HG02763 (cell line): ENCODE data around the gene GBF1.
A peak's percentile ranks its signal among the peaks of the same experiment; 100 is the strongest.
"Not testable (repeated sequence)": the region's sequence is repeated elsewhere in the genome, so short reads cannot be mapped to it uniquely, and the experiment has no call there.

ENCODE experiments used
- ATAC-seq: cut with Tn5 transposase; IDR thresholded peaks from one replicate; pipeline ENCODE4 v1.9.1; 2021; ENCODE audit warnings: mild to moderate bottlenecking, moderate library complexity; ENCODE audit not compliant: unreplicated experiment

GBF1 gene

DNA sequence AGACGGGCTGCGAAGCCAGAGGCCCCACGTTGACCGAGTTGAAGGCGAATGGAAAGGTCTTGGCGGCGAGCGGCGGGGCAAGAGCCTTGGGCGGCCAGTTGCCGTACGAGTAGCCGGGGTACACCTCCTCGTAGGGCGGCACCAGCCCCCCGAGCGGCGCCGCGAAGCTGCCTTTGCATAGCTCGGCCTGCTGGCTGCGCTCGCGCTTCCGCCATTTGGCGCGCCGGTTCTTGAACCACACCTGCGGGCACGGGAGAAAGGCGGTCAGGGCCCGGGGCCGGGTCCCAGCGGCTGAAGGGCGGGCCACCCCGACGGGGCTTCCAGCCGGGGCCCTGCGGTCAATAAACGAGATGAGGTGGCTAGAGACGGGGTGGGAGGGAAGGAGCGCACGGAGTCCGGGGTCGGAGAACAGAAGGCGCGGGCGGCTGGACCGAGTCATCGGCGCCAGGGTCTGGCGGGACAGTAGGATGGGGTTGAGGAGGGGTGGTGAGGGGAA lies 14.4 kb upstream of the GBF1 start:
- ATAC-seq, result no peak

DNA sequence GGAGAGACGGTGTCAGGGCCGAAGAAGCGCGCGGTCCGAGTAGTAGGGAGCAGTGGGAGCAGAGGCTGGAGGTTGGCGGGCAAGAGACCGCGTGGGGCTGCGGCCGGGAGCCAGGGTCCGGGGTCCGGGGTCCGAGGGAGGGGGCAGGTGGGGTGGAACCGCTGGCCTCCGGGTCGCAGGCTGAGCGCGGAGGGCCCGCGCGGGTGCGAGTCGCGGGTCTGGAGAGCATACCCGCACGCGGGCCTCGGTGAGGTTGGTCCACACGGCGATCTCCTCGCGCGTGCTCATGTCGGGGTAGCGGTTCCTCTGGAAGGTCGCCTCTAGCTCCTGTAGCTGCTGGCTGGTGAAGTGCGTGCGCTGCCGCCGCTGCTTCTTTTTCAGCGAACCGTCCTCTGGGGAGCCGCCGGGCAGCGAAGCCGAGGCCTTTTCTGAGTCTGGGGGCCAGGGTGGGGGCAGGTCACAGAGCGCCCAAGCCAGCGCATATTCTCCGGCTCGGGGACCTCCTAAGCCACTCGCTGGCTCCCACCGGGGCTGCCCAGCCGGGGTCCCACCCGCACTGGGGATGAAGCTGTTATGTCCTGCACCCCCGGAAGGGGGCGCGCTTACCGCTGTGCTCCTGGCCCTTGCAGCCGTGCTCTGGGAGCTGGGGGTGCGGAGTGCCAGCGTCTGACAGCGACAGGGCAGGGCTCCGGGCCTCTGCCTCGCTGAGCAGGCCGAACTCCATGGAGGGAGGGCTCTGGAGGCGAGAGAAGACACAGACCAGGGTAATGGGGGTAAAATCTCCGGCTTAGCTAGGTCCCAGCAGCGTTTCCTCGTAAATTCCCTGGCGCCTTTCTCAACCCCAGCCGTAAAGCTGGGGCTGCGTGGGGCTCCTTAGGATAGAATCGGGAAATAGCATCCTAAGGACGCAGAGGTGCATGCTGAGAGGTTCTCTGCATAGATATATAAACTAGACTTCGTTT lies 13.7 kb upstream of the GBF1 start:
- no peak for ATAC-seq

DNA sequence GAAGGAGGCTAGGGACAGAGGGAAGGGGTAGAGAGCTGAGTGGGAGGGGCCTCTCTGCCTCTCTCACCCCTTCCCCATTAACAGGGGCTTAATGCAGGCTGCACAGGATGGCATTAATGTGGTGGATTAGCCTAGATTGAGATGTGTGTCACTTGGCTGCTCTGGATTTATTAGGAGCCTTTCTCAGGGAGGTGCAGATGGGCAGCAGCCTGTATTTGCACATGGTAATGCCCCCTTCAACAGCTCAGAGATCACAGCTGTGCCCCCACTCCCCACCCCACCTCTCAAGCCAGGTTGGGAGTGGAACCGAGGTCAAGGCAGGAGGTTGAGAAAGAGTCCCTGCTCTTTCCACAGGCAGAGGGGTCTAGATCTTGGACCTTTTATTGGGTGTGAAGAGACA lies 11.3 kb upstream of the GBF1 start:
- no peak for ATAC-seq

DNA sequence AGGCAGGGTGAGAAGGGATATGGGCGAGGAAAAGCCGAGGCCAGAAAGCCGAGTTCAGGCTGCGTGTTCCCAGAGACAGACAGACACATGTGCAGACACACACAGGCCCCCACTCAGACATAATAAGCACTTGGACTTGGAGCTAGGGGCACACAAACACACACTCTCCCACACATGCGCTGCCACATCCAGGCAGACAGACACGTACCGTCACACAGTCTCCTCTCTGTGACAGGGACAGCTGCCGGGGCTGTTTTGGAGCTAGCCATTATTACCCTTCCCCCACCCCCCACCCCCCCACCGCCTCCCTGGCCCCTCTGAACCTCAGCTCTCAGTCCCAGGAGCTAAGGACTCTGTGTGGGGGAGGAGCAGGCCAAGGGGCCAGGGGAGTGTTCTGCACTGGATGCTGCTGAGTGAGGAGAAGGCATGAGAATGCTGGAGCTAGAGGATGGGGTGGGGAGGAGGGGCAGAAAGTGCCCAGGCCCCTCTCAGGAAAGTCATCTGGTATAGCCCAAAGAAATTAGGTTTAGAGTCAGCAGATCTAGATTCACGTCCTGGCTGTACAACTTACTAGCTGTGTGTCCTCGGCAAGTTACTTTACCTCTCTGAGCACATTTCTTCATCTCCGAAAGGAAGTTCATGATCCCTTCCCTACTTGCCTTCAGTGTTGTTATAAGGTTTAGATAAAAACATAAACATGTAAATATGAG lies 10.3 kb upstream of the GBF1 start:
- no peak for ATAC-seq

DNA sequence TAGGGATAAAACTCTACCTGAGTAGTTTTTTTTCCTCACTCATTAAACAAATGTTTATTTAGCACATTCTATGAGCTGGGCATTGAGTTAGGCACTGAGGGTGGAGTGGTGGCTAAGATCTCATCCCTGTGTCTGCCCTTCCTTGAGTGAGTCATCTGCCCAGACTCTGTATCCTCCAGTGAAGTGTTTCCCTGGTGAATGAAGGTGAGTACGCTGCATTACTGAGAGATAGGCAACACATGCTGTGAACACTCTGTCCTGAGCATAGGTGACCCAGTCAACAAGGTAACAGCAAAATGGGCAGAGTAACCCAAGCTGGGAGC lies 9.8 kb upstream of the GBF1 start:
- ATAC-seq, result no peak

DNA sequence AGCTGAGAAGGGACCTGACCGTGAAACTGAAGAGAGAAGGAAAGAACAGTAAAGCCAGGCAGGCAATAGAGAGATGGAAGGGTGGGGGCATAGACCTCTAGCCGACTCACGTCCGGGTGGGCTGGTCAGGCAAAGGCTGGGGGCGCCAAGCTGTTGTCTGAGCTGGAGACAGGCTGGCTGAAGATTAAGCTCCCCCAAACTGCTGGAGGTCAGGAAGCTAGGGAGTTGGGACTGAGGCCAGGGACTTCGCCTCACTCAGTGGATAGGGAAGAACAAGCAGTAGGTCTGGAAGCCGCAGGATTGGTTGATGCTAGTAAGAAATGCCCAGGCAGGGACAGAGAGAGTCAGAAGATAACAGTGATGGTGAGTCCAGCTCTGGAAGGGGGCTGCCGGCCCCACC lies 9.3 kb upstream of the GBF1 start:
- ATAC-seq, result no peak

DNA sequence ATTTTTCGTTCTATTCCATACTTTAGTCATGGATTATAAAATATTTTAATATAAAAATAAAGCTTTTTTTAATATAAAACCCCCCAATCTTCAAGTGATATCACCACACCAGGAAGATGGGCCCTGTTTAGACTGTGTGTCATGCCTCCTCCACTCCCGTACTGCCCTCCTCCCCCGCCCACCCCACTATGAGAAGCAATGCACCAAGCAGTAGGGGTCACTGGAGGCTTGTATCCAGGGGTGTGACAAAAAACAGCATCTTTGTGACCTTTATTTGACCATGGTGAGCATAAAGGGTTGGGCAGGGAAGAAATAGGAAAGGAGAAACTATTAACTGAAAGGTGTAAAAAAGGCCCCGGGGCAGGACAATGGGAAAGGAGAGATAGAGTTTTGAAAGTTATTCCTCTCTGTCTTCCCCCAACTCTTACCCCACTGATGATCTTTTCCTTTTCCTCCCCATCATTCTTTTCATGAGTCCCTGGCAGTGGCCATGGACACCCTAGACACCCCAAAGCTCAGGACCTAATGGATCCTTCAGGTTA lies 7.5 kb upstream of the GBF1 start:
- no peak for ATAC-seq

DNA sequence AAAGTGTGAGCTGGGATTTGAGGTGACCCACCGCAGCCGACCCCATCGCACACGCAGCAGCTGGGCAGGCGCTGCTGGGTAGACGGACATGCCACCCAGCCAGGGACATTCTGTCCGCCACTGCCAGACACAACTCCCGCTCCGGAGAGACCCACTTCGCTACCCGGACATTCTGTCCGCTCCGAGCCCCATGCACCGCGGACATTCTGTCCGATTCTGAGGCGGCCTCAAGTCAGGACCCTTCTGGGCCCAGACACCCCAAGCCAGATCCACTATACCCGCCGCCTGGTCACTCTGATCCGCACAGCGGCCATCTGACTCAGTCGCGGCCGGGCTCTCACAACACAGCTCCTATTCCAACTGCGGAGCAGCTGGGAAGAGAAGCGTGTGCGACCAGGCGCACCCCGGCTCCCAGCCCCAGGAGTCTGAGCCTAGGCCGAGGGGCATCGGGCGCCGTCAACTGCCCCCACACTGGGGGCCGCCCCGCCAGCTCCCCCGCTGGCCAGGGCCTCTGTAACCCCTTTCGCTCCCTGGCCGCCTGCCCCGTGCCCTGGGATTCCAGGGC lies 4.8 kb upstream of the GBF1 start:
- no peak for ATAC-seq

DNA sequence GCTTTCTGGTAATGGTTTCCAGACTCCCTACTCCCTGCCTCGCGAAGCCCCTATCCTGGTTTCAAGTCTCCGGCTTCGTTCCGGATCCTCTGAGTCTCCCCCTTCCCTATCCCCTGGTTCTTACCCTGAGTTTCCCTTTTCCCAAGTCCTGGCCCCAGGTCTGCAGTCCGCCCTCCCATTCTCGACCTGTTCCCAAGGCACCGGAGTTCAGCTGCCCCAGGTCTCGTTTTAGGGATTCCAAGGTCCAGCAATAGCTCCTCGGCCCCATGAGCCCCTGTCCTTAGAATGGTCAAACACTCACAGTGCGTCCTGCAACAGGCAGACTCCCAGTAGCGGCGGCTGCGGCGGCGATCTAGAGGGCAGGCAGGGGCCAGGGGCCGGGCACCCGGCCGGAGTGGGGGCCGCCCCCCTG lies 4.3 kb upstream of the GBF1 start:
- no peak for ATAC-seq

DNA sequence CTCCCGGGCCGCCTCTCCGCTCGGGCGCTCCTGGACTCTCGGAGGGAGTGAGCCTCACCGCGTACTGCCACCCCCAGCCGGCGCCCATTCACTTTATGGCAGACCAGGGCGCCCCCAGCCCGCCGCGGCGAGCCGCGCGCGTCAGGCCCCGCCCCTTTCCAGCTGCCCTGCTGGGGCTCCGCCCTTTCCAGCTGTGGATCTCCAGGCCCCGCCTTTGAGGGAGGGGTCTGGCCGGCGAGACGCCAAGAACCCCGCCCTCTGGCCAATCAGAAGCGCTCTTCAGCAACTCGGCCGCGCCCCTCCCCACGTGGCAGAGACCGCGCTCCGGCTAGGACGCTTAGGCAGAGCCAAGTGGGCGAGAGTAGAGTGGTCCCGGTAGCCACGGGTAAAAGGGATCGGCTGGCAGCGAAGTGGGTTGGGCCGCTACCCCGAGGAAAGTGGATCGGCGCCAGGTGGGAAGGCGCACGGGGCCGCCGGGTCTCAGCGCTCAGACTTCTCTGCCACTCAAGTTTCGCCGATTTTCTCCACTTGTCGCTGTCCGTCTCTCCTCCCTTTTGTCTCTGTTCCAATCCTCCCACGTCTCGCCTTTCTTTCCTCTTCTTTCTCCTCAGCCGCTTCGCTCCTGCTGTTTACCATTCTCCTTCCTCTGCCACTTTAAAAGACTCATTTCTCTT lies 3.8 kb upstream of the GBF1 start, which contains the start of gene PITX3:
Gene PITX3, minus strand, starts transcription at position 69 of the 674 bp plus-strand sequence. CDS start 9,432 bp downstream, outside the sequence.
- ATAC-seq, result peak; percentile 32

DNA sequence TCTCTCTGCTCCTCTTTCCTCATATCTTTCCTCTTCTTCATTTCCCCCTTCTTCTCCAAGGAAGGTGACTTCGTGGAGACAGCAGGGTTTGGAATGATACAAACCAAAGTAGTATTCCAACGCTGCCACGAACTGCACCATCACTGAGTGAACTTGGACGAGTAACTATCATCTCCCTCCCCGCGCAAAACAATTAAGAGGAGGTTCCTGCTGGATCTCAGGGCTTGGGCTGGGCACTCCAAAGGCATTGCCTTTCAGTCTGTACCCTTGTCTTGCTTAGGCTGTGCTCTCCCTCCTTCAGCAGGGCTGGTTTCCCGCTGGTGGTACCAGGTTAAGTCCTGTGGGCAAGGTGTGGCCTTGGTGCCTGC lies 3.2 kb upstream of the GBF1 start:
- no peak for ATAC-seq

DNA sequence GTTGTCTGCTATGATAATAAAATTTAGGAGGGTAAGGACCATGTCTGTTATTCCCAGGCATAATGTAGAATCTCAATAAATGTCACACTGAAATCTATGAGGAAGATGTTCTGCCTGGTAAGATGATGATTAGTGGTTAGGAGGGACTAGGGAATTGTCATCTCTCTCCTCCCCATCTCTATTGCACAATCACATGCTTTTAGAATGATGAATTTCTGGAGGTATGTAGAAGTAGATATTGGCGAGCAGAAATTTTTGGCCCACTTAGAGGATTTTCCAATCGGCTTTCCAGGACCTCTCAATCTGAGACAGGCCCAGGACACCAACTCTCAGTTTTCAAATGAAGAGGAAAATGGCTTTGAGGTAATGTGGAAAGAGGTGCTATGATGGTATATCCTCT lies 2.0 kb upstream of the GBF1 start:
- ATAC-seq, result no peak

DNA sequence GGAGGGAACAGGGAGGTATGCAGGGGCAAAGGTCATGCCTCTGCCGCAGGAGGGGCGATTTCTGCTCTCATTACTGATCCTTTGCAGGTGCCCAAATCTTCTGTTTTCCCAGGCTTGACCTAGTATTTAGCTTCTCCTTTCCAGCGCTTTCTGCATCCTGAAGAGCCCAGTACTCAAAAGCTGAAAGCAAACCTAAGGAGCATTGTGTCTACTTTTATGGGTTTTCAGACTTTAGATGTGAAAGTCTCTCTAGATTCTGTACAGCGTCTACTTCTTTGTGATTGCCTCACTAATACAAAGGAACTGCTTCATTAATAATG lies 560 bp downstream of the GBF1 start:
- ATAC-seq, result no peak

DNA sequence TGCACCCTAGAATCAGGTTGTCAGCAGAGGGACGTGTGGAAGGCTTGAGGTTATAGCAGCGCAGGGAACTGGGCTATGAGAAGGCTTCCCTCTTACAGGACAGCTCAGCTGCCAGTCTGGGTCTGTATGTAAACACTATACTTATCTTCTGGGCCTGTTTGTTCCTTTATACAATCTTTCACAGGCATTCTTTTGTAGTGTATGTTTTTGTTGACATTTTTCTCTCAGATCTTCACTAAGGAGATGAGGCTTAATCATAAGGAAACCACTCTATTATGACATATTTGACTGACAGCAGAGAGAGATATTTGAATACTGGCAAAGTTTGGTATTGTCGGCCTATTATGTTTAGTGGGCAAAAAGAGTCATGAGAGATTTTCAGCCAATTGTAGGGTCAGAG lies 929 bp downstream of the GBF1 start:
- no peak for ATAC-seq

DNA sequence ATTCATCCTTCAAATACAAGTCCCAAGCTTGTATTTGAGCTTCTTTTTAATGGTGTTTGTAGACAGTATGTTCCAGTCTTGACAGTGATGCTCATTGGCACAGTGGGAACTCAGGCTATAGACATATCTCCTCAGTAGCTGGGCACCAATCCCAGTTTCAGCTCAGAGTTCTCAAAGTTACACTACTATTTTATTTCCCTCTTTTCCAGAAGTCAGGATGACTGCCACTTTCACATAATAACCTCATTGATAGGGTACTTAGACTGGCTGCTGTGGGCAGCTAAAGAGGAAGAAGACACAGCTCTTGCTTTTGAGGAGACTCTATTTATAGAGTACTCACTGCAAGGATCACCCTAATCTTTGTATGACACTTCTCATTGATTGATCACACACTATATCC lies 2.4 kb downstream of the GBF1 start:
- ATAC-seq, result no peak

DNA sequence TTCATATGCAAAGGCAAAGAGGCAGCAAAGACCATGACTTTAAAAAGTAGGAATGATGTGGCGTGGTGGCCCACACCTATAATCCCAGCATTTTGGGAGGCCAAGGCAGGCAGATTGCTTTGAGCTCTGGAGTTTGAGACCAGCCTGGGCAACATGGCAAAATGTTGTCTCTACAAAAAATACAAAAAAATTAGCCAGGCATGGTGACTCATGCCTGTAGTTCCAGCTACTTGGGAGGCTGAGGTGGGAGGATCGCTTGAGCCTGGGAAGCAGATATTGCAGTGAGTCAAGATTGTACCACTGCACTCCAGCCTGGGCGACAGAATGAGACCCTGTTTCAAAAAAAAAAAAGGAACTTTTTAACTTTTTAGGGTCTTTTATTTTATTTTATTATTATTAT lies 7.2 kb downstream of the GBF1 start:
- not testable (repeated sequence) for ATAC-seq

DNA sequence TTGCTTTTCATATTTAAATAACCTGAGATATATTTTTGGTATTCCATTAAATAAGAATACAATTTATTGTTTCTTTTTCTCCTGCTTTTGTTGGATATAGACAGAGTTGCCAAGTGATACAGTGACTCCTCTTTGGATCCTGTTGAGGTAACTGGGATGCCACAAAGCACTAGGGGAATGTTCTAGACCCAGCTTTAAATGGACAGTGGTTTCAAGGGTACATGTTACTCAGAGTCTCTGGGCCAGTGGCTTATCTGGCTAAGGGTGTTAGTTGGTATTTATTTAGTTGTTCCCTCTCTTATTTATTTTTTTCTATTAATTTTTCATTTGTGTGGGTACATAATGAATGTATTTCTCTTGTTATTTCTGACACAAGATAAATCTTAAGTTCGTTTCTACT lies 9.1 kb downstream of the GBF1 start:
- ATAC-seq, result no peak

DNA sequence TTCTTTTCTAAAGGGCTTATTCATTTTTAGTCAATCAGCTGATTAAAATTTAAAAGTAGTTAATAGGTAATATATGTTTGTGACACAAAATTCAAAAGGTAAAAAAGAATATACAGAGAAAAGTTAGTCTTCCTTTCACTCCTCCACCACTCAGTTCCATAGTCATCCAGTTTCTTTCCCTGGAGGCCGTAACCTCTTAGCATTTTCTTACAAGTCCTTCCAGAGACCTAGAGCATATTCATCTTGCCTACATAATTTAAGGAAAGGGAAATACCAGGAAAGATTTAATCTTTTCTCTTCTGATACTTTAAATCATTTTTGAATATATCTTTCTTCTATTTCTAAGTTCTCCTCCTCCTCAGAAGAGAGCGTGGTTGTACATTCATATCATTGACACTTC lies 10.1 kb downstream of the GBF1 start:
- ATAC-seq, result no peak

DNA sequence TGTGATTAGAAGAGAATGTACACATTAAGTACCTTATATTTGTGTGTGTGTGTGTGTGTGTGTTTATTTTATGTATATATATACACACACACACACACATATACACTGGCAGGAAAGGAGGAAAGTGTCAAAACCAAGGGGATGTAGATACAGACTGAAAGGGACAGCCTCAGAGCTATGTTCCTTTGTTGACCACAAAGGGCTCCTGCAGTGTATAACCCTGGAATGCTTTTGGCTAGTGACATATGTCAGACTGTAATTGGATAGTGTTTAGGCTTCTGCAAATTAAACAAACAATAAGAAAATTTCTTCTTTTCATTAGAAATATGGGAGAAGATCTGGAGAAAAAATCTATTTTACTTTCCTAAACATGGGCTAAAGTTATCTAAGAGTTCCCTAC lies 15.9 kb downstream of the GBF1 start:
- no peak for ATAC-seq

DNA sequence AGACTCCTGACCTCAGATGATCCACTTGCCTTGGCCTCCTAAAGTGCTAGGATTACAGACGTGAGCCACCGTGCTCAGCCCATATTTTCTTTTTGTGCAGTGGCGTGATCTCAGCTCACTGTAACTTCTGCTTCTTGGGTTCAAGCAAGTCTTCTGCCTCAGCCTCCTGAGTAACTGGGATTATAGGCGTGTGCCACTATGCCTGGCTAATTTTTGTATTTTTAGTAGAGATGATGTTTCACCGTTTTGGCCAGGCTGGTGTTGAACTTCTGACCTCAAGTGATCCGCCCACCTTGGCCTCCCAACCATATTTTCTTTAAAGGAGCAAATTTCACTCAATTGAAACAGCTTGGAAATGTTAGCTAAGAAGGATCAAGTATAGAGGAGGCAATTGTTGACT lies 16.5 kb downstream of the GBF1 start:
- no peak for ATAC-seq

DNA sequence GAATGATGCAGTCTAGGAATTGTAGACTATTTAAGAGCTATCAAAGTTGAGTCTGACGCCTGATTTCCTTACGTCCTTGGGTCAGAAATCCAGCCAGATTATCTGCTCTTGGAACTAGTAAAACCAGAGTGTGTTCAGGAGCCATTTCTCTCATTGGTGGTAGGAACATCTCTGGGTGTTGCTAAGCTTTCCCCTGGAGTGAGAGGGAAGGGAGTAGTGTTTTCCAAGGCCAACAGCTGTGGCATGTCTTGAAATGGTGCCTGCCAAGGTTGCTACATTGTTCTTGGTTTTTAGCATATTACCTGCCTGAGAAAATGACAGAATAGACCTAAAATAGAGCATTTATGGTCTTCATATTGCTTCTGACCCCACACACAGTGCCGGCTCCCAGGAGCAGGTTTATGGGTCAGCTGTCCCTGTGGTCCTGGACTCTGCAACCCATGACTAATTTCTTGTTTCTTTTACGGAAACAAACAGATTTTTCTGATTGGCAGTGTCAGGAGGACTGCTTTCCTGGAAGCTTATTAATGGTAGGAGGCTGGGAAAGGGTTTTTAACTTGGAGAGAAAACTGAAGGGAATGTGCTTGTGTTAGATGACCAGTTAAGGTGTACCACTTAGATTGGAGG lies 17.5 kb downstream of the GBF1 start:
- no peak for ATAC-seq
